ENCODE measurements around the gene XPO5. TPM values are rescaled to one million over a fixed set of nuclear protein-coding genes. Genes with fewer than 3 reads are reported as not detected.

XPO5 gene
- polyA plus RNA-seq, 2 donors: 10.1 to 14.3 TPM

DNA sequence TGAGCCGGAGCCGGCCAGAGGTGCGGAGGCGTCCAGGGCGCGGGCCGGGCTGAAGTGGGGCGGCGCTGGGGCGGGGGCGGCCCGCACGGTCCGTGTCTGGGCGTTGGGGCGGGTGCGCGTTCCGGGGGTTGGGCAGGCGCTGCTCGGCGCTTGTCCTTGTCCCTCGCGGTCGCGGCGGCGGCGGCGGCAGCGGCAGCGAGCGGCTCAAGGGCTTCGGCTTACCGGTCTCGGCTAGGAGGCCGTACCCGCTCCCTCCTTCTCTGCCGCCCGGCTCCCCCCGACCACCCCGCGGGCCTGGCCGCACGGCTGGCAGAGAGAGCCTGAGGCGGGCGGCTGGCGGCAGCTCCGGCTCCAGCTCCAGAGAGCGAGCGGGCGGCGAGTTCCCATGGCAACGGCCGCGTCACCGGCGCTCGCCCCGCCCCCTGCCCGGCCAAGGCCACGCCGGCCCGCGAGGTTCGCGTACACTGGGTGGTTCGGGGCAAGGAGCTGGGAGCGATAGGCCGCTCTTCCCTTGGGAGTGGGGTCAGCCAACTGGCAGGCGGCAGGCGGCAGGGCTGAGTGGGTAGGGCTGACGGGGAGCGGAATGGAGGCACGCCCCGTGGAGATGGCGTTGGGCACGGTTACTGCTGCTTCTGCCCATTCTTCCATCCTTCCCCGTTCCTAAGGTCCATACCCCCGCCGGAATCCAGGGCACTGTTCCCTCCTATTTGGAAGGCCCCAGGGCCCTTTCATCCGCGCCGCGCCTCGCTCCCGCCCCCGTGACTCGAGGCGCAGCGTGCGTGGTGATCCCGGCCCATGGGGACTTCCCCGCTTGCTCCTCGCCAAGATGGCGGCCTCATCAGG is 65.6 kb downstream of the XPO5 start, which contains the start of gene LRRC73:
TSS of gene LRRC73 (minus strand) at position 363 of the 843 bp plus-strand sequence. CDS start 561 bp downstream, outside the sequence.
- 4 to 13% methylated on average over 64 to 96 of the region's 96 CpGs for WGBS, 2 donors
- no peaks in the 10 kb centered on the region for H3K9me3 ChIP-seq (ENCODE audit: control insufficient read depth in 2 of 2, insufficient read depth in 1 of 2, low read depth in 1 of 2, low read length in 1 of 2)
- H3K4me1 ChIP-seq (ENCODE audit: control insufficient read depth in 2 of 2, insufficient read depth in 2 of 2, low read length in 1 of 2): peaks cover 0 to 14% of the 10 kb centered on the region in 2 donors
- no peaks in the 10 kb centered on the region for H3K27me3 ChIP-seq (ENCODE audit: control insufficient read depth in 1 of 2, insufficient read depth in 2 of 2, low read length in 2 of 2)
- peak within 1 kb of the TSS in 1 of 2 donors; percentile 85 for H3K27ac ChIP-seq (ENCODE audit: low read depth in 2 of 2, low read length in 1 of 2)
- peak within 1 kb of the TSS; percentile 51 to 71 for H3K4me3 ChIP-seq (ENCODE audit: low read depth in 1 of 2, low read length in 2 of 2)
- peaks cover 7 to 32% of the 10 kb centered on the region in 2 donors for H3K36me3 ChIP-seq (ENCODE audit: control insufficient read depth in 2 of 2, insufficient read depth in 2 of 2, low read length in 1 of 2)

DNA sequence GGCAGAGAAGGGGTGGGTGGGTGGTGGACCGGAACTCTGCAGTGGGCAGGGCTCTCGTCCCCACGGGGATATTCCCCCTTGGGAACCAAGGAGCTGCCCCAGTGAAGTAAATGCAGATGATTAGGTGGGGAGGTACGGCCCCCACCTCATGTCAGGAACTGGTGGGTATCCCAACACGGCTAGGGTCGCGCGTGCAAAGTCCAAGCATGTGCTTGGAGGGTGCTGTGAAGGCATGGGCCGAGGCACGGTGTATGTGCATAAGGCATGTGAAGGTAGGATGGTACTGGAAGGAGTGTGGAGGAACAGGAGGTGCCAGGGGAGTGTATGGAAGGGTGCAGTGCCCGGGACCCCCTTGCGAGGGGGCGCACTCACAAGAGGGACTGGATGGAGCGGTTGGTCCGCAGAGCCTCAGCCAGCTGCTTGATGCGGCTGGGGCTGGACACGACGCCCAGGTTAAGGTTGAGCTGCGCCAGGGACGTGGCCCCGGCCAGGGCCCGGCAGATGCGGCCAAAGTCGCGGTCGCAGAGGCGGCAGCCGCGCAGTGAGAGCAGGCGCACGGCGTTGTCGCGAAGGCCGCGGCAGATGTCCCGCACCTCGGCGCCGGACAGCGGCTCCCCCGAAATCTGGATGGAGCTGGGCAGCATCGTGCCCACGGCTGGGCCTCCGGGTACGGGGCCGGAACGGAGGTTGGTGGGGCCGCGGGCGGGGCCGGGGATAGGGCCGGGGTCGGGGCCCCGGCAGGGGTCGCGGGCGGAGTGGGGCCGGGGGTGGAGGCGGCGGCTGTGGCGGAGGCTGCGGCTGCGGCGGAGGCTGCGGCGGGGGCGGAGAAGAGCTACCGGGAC is 66.5 kb downstream of the XPO5 start:
- Histone ChIP-seq H3K27me3 (ENCODE audit: control insufficient read depth in 1 of 2, insufficient read depth in 2 of 2, low read length in 2 of 2) (no peaks in the 10 kb centered on the region), H3K4me1 (ENCODE audit: control insufficient read depth in 2 of 2, insufficient read depth in 2 of 2, low read length in 1 of 2) (peaks cover 0 to 13% of the 10 kb centered on the region in 2 donors), H3K36me3 (ENCODE audit: control insufficient read depth in 2 of 2, insufficient read depth in 2 of 2, low read length in 1 of 2) (peaks cover 7 to 37% of the 10 kb centered on the region in 2 donors), H3K4me3 (ENCODE audit: low read depth in 1 of 2, low read length in 2 of 2) (peak overlapping the region; percentile 51 to 71), H3K9me3 (ENCODE audit: control insufficient read depth in 2 of 2, insufficient read depth in 1 of 2, low read depth in 1 of 2, low read length in 1 of 2) (no peaks in the 10 kb centered on the region), H3K27ac (ENCODE audit: low read depth in 2 of 2, low read length in 1 of 2) (no peak overlapping the region)
- WGBS, 2 donors: 8 to 11% methylated on average over 55 to 69 of the region's 69 CpGs

DNA sequence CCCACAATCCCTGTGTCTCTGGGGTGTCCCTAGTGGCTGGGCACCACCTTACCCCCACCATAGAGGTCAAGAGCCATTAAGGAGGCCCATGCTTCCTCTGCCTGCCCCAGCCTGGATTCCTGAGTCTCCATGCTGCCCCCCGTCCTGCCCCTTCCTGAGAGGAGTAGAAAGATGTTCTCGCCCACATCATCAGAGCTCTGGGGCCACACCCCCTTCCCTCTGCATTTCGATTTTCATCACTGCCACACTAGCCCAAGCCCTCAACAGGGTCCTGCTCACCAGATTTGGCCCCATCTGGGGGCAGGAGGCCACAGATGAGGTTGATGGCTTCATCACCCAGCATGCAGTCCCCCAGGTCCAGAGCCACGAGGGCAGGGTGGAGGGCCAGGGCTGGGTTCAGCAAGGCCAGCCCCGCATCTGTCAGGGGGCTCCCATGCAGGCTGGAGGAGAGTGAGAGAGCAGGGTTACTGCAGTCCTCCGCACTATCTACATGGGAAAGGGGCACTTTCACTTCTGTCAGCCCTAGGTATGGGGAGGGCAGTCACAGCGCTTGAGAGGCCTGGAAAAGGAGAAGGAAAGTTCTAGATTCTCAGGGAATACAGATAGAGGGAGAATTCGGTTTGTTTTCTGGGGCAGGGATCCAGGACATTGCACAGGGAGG is 67.2 kb downstream of the XPO5 start:
- 64 to 68% methylated on average over 8 of the region's 8 CpGs for WGBS, 2 donors
- Histone ChIP-seq H3K27me3 (ENCODE audit: control insufficient read depth in 1 of 2, insufficient read depth in 2 of 2, low read length in 2 of 2) (no peaks in the 10 kb centered on the region), H3K27ac (ENCODE audit: low read depth in 2 of 2, low read length in 1 of 2) (no peak overlapping the region), H3K36me3 (ENCODE audit: control insufficient read depth in 2 of 2, insufficient read depth in 2 of 2, low read length in 1 of 2) (peaks cover 7 to 37% of the 10 kb centered on the region in 2 donors), H3K4me3 (ENCODE audit: low read depth in 1 of 2, low read length in 2 of 2) (no peak overlapping the region), H3K4me1 (ENCODE audit: control insufficient read depth in 2 of 2, insufficient read depth in 2 of 2, low read length in 1 of 2) (peaks cover 0 to 13% of the 10 kb centered on the region in 2 donors), H3K9me3 (ENCODE audit: control insufficient read depth in 2 of 2, insufficient read depth in 1 of 2, low read depth in 1 of 2, low read length in 1 of 2) (no peaks in the 10 kb centered on the region)

- H3K4me1 ChIP-seq (ENCODE audit: control insufficient read depth in 2 of 2, insufficient read depth in 2 of 2, low read length in 1 of 2): peaks cover 0 to 13% of the 10 kb centered on the region in 2 donors
- peaks cover 0 to 2% of the 10 kb centered on the region in 2 donors for H3K9me3 ChIP-seq (ENCODE audit: control insufficient read depth in 2 of 2, insufficient read depth in 1 of 2, low read depth in 1 of 2, low read length in 1 of 2)
- WGBS, 2 donors: 24 to 27% methylated on average over 14 of the region's 14 CpGs
- H3K36me3 ChIP-seq (ENCODE audit: control insufficient read depth in 2 of 2, insufficient read depth in 2 of 2, low read length in 1 of 2): peaks cover 0 to 35% of the 10 kb centered on the region in 2 donors
- H3K27me3 ChIP-seq (ENCODE audit: control insufficient read depth in 1 of 2, insufficient read depth in 2 of 2, low read length in 2 of 2): no peaks in the 10 kb centered on the region
- H3K4me3 ChIP-seq (ENCODE audit: low read depth in 1 of 2, low read length in 2 of 2): no peak overlapping the region
- H3K27ac ChIP-seq (ENCODE audit: low read depth in 2 of 2, low read length in 1 of 2): no peak overlapping the region
Measured at GRCh38 chr6:43506667-43507471, 69.0 kb downstream of the XPO5 start.

DNA sequence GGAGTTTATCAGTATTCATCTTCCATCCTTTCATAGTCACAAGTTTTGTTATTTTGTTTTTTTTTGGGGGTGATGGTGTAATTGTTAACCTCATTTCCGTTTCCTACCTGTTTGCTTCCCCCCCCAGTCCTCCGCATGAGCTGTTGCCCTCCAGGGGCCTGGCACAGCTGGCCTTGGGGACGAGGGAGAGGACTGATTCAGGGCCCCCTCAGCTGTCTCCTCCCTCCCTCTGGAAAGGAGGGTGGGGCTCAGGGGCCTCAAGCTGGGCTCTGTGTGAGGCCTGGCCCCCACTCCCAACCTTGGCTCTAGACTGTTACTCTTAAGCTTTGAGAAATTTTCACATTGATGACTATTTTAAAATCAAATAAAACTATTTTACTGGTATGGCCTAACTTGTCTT is 69.7 kb downstream of the XPO5 start:
- 60 to 73% methylated on average over 3 of the region's 3 CpGs for WGBS, 2 donors
- peaks cover 0 to 2% of the 10 kb centered on the region in 2 donors for H3K9me3 ChIP-seq (ENCODE audit: control insufficient read depth in 2 of 2, insufficient read depth in 1 of 2, low read depth in 1 of 2, low read length in 1 of 2)
- H3K27ac ChIP-seq (ENCODE audit: low read depth in 2 of 2, low read length in 1 of 2): no peak overlapping the region
- no peaks in the 10 kb centered on the region for H3K27me3 ChIP-seq (ENCODE audit: control insufficient read depth in 1 of 2, insufficient read depth in 2 of 2, low read length in 2 of 2)
- peaks cover 0 to 13% of the 10 kb centered on the region in 2 donors for H3K4me1 ChIP-seq (ENCODE audit: control insufficient read depth in 2 of 2, insufficient read depth in 2 of 2, low read length in 1 of 2)
- H3K36me3 ChIP-seq (ENCODE audit: control insufficient read depth in 2 of 2, insufficient read depth in 2 of 2, low read length in 1 of 2): peaks cover under 1 to 36% of the 10 kb centered on the region in 2 donors
- no peak overlapping the region for H3K4me3 ChIP-seq (ENCODE audit: low read depth in 1 of 2, low read length in 2 of 2)

DNA sequence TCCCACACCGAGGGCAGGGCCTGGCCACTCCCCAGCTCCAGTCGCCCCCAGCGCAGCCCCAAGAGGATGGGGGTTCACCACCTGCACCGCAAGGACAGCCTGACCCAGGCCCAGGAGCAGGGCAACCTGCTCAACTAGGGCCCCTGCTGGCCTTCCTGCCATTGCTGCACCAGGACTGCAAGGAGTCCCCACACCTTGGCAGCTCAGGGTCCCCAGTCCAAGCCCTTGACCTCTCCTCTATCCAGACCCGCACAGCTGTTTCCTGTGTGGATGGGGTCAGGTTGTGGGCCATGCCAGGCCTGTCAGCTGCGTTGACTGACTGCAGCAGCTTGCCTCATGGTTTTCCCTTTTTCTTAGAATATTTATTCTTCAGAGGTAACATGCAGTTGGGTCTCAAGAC is 70.1 kb downstream of the XPO5 start:
- no peak overlapping the region for H3K27ac ChIP-seq (ENCODE audit: low read depth in 2 of 2, low read length in 1 of 2)
- peaks cover 4 to 40% of the 10 kb centered on the region in 2 donors for H3K36me3 ChIP-seq (ENCODE audit: control insufficient read depth in 2 of 2, insufficient read depth in 2 of 2, low read length in 1 of 2)
- no peaks in the 10 kb centered on the region for H3K27me3 ChIP-seq (ENCODE audit: control insufficient read depth in 1 of 2, insufficient read depth in 2 of 2, low read length in 2 of 2)
- H3K4me3 ChIP-seq (ENCODE audit: low read depth in 1 of 2, low read length in 2 of 2): no peak overlapping the region
- peaks cover 0 to 11% of the 10 kb centered on the region in 2 donors for H3K4me1 ChIP-seq (ENCODE audit: control insufficient read depth in 2 of 2, insufficient read depth in 2 of 2, low read length in 1 of 2)
- 68 to 71% methylated on average over 6 of the region's 6 CpGs for WGBS, 2 donors
- peaks cover 0 to 2% of the 10 kb centered on the region in 2 donors for H3K9me3 ChIP-seq (ENCODE audit: control insufficient read depth in 2 of 2, insufficient read depth in 1 of 2, low read depth in 1 of 2, low read length in 1 of 2)

- Histone ChIP-seq H3K4me3 (ENCODE audit: low read depth in 1 of 2, low read length in 2 of 2) (no peak overlapping the region), H3K36me3 (ENCODE audit: control insufficient read depth in 2 of 2, insufficient read depth in 2 of 2, low read length in 1 of 2) (peaks cover 4 to 47% of the 10 kb centered on the region in 2 donors), H3K4me1 (ENCODE audit: control insufficient read depth in 2 of 2, insufficient read depth in 2 of 2, low read length in 1 of 2) (peaks cover 0 to 5% of the 10 kb centered on the region in 2 donors), H3K27ac (ENCODE audit: low read depth in 2 of 2, low read length in 1 of 2) (no peak overlapping the region), H3K9me3 (ENCODE audit: control insufficient read depth in 2 of 2, insufficient read depth in 1 of 2, low read depth in 1 of 2, low read length in 1 of 2) (peaks cover 0 to 2% of the 10 kb centered on the region in 2 donors), H3K27me3 (ENCODE audit: control insufficient read depth in 1 of 2, insufficient read depth in 2 of 2, low read length in 2 of 2) (no peaks in the 10 kb centered on the region)
- WGBS, 2 donors: 92% methylated on average over 26 of the region's 26 CpGs
Measured at GRCh38 chr6:43504756-43505593, 70.9 kb downstream of the XPO5 start.

- peaks cover 0 to 2% of the 10 kb centered on the region in 2 donors for H3K4me1 ChIP-seq (ENCODE audit: control insufficient read depth in 2 of 2, insufficient read depth in 2 of 2, low read length in 1 of 2)
- 85 to 87% methylated on average over 8 of the region's 8 CpGs for WGBS, 2 donors
- H3K27me3 ChIP-seq (ENCODE audit: control insufficient read depth in 1 of 2, insufficient read depth in 2 of 2, low read length in 2 of 2): no peaks in the 10 kb centered on the region
- peaks cover 0 to 2% of the 10 kb centered on the region in 2 donors for H3K9me3 ChIP-seq (ENCODE audit: control insufficient read depth in 2 of 2, insufficient read depth in 1 of 2, low read depth in 1 of 2, low read length in 1 of 2)
- H3K4me3 ChIP-seq (ENCODE audit: low read depth in 1 of 2, low read length in 2 of 2): no peak overlapping the region
- no peak overlapping the region for H3K27ac ChIP-seq (ENCODE audit: low read depth in 2 of 2, low read length in 1 of 2)
- H3K36me3 ChIP-seq (ENCODE audit: control insufficient read depth in 2 of 2, insufficient read depth in 2 of 2, low read length in 1 of 2): peaks cover 12 to 62% of the 10 kb centered on the region in 2 donors
Measured at GRCh38 chr6:43503443-43503842, 72.4 kb downstream of the XPO5 start.
